ENCODE data around the gene SNRNP25.
A peak's percentile ranks its signal among the peaks of the same experiment; 100 is the strongest.

SNRNP25 gene

DNA sequence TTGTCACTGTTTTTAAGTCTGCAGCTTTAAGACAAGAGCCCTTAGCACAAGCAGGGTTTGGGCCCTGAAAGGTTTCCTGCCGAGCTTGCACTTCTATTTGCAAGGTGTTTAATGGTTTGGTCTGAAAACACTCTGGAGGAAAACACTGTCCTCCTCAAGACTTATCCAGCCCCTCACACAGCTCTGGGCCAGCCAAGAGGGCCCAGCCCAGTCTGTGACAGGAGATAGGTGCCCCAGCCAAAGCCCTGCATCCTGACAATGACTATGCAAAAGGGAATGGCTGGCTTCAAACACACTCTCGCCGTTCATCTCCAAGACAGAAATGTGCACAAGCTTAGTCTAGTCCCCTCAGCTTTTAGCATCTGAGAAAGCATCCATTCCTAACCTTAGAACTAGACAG, 51.3 kb downstream of the SNRNP25 start:
- no peak for DNase-seq

DNA sequence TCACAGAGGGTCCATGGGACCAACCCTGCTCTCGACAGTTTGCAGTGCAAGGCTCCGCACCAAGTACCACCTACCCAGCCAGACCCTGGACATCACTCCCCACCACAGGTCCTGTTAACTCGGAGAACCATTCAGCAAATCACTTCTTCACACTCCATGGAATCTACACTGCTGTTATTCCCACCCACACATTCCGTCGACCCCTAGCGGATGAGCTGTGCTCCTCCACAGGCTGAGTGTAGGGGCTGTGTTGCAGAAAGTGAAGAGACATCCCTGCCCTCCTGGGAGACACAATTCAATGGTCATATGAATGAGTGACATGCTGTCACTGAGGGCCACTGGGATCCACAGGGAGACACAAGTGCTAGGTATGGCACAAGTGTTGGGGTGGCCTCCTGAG, 51.9 kb downstream of the SNRNP25 start:
- no peak for DNase-seq

DNA sequence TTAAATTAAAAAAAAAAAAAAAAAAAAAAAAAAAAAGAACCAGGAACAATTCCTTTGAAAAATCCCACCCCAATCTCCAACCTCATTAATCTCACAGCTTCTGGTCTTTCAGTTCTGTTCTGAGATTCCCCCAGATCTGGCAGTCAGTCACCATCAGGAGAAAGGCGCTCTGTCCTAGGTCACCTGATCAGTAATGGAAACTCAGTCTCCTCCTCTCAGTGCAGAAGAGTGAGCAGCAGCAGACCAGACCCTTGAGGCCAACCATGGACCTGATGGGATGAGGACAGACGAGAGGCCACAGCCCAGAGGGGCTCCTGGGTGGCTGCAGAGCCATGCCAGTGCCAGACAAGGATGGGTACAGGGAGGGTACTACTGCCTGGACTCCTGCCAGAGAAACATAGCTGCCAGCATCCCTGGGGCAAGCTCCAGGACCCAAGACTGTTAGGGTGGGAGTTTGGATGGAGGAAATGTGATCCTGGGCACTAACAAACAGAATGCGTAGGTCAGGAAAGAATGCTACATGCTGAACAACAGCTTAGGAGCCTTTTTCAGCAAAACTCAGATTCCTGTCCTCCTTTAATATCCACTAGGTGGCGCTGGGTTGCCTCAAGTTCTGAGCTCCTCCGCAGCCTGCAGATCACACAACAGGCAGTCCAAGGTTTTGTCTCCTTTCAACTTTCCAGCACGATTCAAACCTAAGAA, 53.1 kb downstream of the SNRNP25 start:
- DNase-seq = peak; percentile 44
